ENCODE results near the gene SH3GL2. TPM values are rescaled to one million over a fixed set of nuclear protein-coding genes. Genes with fewer than 3 reads are reported as not detected.

Gene SH3GL2
- polyA plus RNA-seq, 1 donor: 5.3 TPM

DNA sequence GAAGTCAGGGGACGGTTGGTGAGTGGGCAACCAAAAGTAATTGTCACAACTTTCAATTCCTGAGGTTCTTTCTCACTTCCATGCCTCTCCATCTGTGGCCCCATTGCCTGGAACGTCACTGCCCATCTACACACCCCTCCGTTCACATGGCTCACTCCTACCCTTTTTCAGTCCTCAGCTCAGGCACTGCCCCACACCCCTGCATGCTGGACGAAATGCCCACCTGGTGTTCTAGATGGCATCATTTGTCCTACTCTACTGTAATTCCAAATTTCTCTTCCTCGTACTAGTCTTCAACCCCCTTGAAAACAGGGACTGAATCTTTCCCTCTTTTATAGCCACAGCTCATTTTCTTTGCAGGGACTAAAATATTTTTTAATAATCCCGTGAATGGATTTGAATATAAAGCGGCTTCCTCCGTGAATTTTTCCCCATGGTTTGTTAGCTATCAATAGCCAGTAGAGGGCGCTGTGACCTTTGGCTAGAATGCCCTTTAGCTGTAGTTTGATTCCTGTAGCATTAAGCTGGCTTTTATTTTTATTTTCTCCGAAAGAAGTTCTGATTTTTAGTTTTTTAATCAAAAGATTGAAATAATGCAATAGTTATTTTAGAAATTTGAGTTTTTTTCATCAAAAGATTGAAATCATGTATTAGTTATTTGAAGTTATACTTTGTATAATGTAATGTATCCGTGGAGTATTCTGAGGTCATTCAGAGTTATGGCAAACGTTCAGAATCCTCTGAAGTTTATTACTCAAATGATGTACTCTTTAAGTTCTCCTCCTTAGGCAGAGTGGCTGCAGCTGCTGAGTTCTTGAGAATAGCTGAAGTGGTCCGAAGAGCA is 232.1 kb downstream of the SH3GL2 start:
- peak; percentile 79 for DNase-seq

DNA sequence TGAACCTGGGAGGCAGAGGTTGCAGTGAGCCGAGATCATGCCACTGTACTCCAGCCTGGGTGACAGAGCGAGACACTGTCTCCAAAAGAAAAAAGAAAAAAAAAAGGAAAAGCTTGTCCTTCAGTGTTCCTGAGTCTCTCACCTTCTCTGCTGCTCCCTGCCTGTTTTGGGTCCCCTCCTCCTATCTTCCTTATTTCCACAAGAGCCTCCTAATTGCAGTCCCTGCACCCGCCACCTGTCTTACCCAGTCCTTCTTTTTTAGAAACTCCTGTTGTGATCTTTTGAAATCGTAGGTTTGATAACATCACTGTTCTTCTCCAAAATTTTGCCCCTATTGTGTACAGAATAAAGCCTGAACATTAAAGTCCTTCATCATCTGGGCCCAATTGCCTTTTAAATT is 234.9 kb downstream of the SH3GL2 start:
- DNase-seq: no peak

DNA sequence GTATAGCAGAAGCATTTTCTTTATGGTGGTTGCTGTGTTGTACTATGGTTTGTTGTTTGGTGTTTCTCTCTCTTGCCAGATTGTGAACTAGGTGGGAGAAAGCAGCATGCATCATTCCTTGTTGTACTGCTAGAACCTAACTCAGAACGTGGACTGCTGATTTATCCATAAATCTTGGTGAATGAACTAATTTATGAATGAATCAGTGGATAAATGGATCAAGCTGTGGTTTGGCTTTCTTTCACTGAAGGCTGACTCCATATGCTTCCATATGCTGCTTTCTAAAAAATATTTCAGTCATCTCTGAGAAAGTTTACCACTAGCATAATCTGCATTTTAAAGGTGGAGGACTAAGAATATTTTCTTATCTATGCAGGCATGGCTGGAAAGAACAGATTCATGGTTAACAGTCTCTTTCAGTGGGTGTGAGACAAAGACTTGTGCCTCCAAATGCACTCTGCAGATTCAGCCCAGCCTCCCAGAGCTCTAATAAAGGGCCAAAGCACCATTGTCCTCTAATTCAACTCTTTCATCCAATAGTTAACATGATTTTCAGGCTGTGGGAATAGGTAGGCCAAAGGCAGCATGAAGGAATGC is 237.7 kb downstream of the SH3GL2 start:
- no peak for DNase-seq

DNA sequence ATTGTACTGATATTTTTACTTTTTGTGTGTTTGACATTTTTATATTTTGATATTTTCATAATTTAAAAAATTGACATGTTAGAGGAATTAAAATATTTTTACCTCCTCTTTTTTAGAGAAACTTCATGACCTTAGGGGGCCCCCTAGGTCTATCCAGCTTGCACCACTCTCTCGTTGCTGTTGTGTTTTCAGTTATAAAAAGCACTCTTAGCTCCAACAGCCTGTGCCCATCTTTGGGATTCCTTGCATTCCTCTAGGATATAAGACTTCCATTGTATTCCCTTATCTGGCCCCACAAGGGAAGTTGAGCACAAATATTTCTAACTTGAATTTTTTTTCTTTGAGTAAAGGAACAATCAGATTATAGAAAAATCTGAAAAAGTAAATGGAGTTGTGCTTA is 245.3 kb downstream of the SH3GL2 start:
- DNase-seq: no peak

DNA sequence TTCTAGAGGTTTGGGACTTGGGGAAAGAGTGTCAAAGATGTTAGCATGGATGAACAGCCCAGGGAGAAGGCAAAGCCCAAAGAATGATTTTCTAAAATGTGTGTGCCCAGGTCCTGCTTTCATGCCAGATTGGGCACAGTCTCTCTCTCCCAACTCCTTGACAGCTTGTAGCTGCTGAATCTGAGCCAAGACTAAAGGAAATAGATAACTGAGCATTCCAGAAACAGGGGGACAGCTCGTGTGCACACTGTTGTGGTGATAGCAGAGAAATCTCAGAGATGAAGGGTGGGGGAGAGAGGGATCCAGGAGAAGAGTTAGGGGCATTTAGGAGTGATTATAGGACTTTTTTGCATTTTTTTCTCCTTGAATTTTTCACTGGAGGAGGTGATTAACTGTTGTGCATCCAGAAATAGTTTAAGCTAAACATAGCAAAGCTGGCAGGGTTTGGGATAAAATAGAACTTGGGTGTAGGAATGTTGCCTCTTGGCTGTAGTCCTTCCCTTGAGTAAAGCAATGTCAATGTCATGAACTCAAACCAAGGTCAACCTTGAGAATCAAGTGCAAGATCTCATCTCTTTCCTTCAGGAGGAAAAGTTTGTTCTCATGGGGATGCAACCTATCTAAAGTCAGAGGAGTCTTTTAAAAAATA is 245.9 kb downstream of the SH3GL2 start:
- DNase-seq: no peak

DNA sequence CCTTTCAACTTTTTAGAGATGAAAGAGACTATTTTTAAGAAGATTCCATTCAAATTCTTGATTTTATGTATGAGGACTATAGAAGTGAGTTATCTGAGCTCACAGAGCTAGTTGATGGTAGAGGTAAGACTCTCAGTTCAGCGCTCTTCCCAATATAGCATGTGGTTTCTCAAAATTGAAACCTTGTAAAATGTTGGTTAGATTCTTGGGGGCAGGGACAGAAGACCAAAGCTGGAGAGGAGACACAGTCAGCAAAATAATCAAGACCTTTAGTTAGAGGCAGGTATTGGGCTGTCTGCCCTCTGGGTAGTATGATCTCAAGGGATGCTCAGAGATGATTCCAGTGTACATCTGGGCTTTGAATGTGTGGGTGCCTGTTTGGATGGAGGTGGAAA is 246.4 kb downstream of the SH3GL2 start:
- no peak for DNase-seq

DNA sequence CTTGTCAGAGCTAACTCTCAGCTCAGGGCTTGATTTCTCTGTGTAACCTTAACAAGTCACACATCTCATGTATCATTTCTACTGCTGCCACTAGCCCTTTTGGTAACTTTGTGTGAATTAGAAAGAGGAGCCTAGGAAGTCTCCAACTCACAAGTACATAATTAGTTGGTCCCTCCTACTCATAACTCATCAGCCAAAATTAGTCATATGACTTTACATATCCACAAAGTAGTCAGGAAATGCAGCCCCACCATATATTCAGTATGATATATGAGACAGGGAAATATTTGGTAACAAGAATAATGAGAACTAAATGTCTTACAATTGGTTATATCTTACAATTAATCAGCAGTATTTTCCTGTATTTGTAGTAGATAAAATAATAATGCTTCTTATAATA is 250.2 kb downstream of the SH3GL2 start:
- no peak for DNase-seq

DNA sequence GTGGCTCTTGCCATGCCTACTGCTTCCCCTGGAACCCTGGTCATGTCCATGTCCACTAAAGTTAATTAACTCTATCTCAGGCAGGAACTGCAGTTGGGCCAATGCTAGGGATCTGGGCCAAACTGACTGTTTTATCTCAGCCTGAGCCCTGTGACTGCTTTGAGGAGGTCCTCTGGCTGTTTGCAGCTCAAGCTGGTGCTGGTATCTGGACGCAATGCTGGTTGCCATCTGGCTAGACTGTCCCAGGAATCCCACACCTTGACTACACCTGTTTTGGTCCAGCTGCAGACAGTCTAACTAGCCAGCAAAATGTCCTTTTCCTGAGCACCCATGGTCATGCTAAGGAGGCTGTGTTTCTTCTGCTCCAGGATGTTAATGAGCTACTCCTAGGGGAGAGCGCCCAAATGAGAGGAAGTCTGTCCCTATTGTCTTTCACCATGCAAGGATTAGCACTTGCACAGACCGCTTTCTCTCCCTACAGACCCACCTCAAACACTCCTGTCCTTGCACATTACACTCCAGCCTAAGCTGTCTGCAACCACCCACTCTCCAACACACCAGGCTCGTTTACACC is 251.0 kb downstream of the SH3GL2 start:
- DNase-seq: no peak

DNA sequence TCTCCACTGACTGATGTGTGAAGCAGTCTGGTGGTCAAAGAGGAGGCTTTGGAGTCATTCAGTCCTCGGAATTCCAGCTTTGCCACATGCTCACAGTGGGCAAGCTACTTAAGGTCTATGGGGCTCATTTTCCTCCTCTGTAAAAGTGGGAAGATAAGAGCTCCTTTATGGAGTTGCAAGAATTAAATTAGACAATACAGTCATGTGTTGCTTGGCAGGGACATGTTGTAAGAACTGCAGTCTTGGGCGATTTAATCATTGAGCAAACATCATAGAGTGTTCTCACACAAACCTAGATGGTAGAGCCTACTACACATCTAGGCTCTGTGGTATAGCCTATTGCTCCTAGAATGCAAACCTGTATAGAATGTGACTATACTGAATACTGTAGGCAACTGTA is 253.9 kb downstream of the SH3GL2 start:
- DNase-seq: no peak

DNA sequence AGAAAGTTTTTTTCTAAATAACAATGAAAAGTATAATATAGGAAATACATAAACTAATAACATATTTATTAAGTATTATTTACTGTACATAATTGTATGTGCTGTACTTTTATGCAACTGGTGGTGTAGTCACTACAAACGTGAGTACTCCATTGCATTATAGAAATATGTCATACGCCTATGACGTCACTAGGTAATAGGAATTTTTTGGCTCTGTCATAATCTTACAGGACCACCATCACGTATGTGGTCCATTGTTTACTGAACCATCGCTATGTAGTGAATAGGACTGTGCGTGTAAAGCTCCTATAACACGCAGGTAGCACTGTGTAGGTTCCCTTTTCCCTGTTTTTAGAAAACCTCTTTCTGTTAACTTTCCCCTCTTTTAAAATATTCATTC is 255.0 kb downstream of the SH3GL2 start:
- no peak for DNase-seq

DNA sequence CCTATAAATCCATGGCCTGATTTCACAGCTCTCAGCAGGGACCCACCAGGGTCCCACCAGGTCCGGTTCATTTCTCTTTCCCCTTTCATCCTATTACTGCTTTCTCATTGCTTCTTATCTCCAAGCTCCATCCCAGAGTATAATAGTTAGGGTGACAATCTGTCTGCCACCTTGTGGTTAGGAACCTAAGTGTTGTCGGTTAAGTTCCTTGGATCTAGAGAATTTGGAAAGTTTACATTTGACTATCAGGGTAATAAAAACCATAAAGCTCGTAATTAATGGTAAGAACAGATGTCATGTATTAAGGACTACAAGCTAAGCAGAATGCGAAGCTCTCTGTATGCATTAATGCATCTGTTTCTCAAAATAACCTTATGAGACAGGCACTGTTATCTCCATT is 259.1 kb downstream of the SH3GL2 start:
- no peak for DNase-seq

DNA sequence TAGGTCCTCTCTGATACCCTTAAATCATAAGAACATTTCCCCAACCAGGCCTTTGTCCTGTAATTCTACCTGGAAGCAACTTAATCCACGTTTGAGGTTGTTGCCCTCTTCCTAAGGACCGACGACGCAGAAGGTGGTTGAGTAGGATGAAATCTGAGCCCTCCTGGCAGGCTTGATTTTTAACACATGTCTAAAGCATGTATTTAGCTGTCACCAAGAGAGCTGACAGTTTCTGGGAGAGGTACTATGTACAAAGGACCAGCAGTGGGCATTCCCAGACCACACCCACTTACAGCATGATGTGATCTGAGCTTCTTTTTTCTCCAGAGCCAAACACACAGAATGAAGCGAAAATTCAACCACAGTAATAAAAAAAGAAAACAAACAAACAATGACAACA is 260.9 kb downstream of the SH3GL2 start:
- DNase-seq: no peak

DNA sequence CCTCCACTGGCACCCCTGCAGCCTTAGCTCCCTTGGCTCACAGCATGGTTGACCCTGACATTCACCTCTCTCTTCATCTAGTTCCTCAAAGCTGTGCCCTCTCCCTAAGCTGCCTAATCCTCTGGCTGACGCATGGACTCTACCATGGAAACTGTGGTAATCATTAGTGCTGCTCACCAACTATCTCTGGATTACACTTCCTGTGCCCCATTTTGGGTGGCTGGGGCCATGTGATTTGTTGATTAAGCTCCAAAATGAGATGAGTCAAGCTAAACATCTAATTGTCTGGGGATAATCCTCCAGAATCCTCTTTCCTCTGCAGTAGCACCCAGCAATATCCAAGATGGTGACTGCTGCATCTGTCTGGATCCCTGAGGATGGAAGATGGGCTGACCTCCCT is 264.4 kb downstream of the SH3GL2 start:
- DNase-seq: no peak
